Gastroesophageal sphincter (tissue), 3 donors: ENCODE results near the gene FCRL5.

Experiments used
- CTCF ChIP-seq, 4 experiments: fragments of 200-600 bp in 2 of 4; fragments of 450-650 bp in 2 of 4; sonication (generic) in 1 of 4; IDR thresholded peaks; one replicate each; pipeline ENCODE4 v1.5.1; 2017 to 2019; ENCODE audit warnings: antibody characterized with exemption in 4 of 4, mild to moderate bottlenecking in 2 of 4, moderate library complexity in 2 of 4
- EP300 ChIP-seq: sonication (generic); formaldehyde crosslinking; IDR thresholded peaks from one replicate; pipeline ENCODE4 v1.6.1; 2017; ENCODE audit warnings: antibody characterized with exemption, mild to moderate bottlenecking
- POLR2A ChIP-seq, 2 donors: fragments of 450-650 bp; IDR thresholded peaks; one replicate each; pipeline ENCODE4 v1.6.1; 2017; ENCODE audit warnings: antibody characterized with exemption in 2 of 2, mild to moderate bottlenecking in 2 of 2, moderate library complexity in 1 of 2
- POLR2AphosphoS5 ChIP-seq: sonication (generic); formaldehyde crosslinking; IDR thresholded peaks from one replicate; pipeline ENCODE4 v1.6.1; 2017; ENCODE audit warnings: antibody characterized with exemption

DNA sequence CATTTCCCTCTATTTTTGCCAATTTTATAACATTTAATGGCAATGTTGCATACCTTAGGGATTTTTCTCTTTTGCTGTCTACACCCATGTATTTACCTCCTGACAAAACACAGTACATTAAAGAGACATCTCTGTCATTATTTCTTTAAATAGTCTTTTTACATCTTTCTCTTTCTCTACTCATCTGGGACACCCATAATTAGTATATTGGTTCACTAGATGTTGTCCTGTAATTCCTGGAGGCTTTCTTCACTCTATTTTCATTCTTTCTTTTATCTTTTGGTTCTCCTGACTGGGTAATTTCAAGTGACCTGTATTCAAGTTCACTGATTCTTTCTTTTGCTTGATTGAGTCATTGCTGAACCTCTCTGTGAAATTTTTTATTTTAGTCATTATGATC is 74.3 kb downstream of the FCRL5 start:
- TF ChIP-seq CTCF (IDR thresholded peaks at IDR 0.05) = no peak
- TF ChIP-seq POLR2A (IDR thresholded peaks at IDR 0.05) = no peak
- TF ChIP-seq POLR2AphosphoS5 = no peak
- no peak for TF ChIP-seq EP300
